Stimulated activated CD4-positive, alpha-beta T cell treated with anti-CD3 and anti-CD28 coated beads, Interleukin-1b, Interleukin-23, amount 100 ng/mL, for 1 hour (primary cell): ENCODE data around the gene VIPR2.

Source experiments
- DNase-seq, 2 donors: peaks; one replicate each; pipeline ENCODE4 v3.0.0-alpha.2; 2020; ENCODE audit warnings: low read depth in 2 of 2

The VIPR2 gene

DNA sequence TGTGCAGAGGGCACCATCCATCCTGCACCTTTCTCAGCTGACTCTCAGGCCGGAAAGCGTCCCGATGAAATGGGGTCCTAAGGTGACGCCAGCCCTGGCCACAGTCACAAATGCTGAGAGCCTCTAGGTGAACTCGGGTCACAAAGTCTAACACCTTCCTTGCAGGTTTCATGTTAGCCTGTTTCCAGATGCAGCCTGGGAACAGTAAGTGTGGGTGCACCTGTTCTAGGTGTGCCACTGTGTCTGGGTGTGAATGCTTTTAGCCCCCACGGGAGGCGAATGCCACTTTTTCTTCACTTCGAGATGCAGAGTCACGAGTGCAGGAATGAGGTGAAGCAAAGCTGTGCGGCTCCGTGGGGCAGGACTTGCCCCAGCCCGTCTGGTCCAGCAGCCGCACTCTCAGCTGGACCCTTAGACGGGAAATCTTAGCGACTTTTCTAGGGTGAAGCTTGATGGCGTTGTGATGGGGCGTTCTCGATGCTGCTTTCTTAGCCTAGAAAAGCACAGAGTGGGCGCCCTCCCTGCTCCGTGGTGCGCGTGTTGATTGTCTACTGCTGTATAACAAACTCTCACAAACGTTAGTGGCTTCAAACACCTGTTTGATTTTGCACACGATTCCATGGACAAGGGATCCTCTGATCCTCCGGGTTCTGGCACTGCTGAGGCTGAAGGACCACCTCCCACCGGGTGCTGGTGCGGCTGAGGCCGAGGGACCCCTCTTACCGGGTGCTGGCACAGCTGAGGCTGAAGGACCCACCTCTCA is 13.6 kb upstream of the VIPR2 start:
- DNase-seq = no peak

DNA sequence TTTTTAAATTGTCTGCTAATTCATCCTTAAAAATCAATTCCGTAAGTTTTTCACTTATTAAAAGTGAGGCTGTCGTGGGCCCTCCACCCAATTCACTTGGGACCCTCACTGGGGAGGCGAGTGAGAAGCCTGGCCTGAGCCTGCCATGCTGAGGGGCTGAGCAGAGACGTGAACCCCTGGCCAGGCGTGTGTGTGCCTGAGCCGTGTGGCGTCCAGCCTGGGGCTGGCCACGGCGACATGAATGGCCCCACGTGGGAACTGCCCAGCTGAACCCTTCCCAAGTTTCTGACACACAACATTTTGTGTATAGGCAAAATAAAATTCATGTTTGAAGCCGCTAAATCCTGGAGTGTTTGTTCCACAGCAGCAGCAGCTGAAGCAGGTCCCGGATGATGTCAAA is 13.0 kb upstream of the VIPR2 start:
- DNase-seq = no peak

DNA sequence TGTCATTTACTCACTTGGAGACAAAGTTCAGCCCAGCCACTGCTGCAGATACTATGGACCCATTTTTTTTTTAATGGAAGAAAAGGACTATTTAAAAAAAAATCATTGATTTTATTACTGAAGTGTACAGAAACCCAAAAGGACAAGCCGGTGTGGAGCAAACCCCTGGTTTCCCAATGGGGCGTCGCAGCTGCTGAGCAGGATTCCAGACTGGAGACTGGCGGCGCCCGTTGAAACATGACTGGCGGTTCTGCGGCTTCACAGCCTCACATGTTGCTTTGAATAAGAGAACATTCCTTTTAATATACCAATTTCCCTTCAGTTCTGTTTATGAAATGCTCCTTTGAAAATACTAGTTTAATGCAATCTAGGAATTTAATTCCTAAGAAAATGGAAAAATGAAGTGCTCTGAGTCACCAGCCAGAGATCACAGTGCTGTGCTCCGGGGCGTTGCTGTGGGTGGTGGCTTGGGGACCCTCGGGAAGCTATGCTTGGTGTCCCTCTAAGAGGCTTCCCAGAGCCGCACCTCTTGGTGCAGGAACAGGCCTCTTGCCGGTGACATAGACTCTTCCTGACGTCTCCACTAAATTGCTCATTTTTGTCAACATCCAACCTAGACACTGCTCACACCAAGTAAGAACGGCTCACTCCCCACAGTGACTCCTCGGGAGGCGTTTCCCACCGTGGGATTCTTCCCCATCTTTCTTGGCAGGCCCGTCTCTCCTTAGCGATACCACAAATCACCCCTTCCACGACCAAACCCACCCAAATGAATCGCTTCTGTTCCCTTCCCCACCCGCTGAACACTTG is 12.0 kb upstream of the VIPR2 start:
- no peak for DNase-seq

DNA sequence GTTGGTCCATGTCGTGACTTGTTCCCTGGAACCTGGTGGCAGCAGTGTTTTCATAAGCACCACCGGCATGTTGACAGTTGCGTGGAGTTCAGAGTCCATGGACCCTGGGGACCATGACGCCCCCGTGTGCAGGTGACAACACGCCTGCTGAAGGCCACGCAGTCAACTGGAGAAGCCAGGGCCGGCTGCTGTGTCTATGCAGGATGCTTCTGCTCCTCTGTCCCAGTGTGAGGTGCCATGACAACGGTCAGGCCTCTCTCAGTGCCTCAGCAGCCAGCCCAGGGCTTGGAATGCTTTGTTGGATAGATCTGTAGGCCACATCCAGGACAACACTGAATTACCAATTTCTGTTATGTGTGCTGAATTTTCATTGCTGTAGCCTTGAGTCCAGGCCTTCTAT is 10.7 kb upstream of the VIPR2 start:
- no peak for DNase-seq

DNA sequence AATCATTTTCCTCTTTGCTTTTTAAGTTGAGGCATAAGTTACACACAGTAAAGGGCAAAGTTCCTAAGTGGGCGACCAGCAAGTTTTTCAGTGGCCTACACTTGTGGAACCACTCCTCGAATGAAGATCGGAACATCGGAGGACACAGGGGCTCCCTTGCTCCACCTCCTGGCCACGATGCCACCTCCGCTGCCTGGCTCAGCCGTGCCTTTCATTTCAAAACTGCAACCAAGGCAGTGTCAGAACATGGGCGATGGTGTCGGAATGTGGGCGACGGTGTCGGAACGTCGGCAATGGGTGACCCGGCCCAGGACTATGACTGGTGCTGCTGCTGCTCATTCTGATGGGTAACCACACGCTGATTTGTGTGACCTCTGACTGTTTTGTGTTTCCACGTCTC is 9.6 kb upstream of the VIPR2 start:
- no peak for DNase-seq

DNA sequence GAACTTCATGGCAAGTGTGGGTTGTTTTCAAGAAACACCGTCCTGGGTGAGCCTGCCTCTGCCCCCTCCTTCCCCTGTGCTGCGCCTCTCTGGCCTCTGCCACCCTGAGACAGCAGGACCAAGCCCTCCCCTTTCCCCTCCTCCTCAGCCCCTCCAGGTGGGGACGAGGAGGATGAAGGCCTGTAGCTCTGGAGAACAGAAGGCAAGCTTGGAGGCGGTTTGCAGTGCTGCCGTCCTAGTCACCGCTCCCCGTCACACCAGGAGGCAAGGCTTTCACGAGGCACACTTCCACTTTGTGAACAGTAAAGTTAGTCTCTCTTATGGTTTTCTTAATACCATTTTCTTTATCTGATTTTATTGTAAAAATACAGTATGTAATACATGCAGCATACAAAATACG is 8.8 kb upstream of the VIPR2 start:
- DNase-seq = no peak

DNA sequence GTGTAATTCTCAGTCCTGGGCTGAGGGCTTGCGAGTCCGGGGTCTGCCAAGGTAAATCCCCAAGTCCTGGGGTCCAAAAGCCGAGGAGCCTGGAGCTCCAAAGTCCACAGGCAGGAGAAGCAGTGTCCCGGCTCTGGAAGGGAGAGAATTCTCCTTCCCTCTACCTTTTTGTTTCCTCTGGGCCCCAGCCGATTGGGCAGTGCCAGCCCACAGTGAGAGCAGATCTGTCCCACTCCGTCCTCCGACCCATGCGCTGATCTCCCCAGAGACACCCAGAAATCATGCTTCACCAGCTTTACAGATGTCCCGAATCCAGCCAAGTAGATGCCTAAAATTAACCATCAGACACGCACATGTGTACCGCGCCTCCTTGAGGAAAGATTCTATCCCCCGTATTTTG is 8.1 kb upstream of the VIPR2 start:
- DNase-seq = no peak

DNA sequence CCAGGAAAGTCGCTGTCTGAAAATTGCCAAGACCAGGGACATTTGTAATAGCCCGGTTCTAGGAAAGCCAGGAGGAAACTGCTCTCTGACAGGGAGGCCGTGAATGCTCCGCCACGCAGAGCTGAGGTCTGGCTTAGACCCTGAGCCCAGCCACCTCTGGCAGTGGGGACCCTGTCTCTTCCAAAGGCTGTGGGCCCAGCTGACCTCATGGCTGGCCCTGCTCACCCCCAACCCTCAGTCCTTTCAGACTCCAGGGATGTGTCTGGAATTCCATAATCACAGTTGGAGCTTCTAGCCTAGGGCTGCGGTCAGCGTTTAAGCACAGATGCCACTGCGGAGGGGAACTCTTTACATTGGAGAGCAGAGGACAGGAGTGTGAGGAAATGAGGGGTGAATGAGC is 6.6 kb upstream of the VIPR2 start:
- DNase-seq = no peak

DNA sequence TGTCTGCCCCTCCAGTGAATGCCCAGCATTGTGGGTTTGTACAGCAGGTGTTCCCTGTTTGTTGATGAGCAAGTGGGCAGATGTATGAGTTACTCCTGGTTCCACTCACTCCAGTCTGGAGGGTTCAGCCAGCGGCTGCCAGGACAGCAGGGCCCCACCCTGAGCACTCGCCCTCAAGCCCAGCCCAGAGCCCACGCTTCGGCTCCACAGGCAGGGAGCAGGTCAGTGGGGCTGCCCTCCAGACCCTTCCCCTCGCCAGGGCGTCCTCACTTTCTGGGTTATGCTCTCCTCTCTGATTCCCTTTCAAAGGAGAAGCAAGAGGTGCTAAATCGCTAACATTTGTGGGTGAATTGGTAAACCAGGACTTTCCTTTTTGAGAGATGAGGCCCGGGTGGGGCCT is 4.8 kb upstream of the VIPR2 start:
- DNase-seq = no peak

DNA sequence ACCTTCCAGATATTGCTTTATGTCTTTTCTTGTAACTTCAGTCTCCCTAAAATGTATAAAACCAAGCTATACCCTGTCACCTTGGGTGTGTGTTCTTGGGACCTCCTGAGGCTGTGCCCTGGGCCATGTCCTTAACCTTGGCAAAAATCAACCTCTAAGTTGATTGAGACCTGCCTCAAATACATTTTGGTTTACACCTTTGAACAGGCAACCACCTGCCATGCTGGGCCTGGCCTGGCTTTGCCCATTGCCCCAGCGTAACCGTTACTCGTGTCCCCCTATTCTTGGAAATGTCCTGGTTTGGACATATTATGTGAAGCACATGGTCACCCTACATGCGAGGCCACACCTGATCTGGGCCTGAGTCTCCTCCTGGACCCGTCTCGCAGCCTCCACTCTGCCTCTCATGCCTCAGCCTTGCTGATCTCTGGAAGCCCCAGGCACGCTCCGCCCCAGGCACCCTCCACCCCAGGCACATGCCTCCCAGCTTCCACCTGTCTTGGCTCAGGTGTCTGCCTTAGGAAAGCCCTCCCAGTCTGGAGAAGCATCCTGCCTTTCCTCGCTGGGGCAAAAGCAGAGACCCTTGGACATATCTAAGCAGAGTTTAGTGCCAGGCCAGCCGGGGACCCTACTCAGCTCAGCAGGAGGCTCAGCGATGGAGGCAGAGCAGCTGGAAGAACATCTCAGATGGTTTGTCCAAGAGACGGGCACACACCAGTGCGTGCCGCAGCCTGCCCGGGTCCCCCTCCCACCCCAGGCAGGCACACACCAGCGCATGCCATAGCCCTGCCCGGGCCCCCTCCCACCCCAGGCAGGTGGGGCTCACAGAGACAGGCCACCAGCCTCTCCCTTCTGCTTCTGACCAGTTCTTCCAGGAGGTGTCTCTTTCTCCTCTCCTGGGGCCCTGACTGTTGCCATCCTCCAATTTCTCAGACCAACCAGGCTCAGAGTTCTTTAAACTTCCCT is 4.0 kb upstream of the VIPR2 start:
- no peak for DNase-seq

DNA sequence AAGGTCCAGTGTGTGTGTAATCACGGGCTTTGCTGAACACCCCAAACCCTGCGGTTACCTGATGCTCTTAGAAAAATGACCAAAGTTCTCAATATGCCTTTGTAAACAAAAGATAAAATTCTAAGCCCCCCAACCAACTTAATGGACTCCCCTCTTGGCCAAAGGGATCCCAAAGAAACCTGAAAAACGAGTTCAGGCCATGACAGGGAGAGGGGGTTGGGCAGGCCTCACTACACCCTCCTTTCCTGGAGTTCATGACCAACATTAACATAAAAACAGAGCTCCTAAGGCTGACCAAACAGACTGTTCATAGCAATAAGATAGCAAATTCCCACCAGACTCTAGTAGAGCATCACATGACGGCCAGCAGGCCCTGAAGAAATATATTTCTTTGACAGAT is 3.0 kb upstream of the VIPR2 start:
- no peak for DNase-seq

DNA sequence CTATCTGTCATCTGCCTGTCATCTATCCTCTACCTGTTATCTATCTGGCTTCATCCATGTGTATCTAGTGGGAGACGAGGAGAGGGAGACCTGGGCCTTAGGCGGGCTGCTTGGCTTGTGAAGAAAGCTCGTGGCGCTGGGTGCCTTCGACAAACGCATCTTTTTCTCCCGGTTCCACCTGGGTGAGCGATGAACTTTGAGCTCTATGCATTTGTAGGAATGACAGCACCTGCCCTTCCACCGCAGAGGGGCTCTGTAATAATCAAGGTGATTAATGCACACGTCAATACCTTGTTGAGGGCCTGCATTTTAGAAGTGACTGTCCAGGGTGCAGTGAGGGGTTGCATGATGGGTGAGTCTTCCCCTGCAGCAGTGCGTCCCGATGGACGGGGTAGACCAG is 2.6 kb upstream of the VIPR2 start:
- no peak for DNase-seq

DNA sequence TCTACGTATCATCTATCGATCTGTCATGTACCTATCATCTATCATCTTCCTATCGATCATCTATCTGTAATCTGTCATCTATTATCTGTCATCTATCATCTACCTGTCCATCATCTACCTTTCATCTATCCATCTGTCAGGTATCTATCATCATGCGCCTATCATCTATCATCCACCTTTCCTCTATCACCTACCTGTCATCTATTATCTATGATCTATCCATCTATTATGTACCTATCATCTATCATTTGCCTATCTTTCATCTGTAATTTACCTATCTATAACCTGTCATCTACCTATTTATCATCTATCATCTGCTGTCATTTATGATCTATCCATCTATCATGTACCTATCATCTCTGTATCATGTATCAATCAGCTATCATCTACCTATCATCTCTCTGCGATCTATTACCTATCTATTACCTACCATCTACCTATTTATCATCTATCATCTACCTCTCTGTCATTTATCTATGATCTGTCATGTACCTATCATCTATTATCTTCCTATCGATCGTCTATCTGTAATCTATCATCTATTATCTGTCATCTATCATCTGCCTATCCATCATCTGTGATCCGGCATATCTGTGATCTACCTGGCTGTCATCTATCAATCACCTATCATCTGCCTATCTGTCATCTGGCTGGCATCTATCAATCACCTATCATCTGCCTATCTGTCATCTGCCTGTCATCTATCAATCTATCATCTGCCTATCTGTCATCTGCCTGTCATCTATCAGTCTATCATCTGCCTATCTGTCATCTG is 1.6 kb upstream of the VIPR2 start:
- DNase-seq = no peak

DNA sequence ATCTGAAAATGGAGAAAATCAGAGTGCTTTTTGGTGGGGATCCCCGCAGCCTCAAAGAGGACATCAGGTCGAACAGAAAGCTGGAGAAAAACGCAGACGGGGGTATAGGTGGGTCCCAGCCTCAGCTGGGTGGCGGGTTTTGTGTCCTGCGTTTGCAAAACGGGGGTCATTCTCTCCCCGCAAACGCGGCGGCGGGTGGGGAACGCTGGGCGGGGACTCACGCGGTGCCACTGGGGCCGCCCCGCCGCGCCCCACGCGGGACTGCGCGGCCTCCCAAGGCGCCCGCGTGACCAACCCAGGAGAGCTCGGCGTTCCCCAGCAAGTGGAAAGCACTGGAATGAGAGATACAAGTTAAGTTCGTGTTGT is 806 bp upstream of the VIPR2 start:
- no peak for DNase-seq

DNA sequence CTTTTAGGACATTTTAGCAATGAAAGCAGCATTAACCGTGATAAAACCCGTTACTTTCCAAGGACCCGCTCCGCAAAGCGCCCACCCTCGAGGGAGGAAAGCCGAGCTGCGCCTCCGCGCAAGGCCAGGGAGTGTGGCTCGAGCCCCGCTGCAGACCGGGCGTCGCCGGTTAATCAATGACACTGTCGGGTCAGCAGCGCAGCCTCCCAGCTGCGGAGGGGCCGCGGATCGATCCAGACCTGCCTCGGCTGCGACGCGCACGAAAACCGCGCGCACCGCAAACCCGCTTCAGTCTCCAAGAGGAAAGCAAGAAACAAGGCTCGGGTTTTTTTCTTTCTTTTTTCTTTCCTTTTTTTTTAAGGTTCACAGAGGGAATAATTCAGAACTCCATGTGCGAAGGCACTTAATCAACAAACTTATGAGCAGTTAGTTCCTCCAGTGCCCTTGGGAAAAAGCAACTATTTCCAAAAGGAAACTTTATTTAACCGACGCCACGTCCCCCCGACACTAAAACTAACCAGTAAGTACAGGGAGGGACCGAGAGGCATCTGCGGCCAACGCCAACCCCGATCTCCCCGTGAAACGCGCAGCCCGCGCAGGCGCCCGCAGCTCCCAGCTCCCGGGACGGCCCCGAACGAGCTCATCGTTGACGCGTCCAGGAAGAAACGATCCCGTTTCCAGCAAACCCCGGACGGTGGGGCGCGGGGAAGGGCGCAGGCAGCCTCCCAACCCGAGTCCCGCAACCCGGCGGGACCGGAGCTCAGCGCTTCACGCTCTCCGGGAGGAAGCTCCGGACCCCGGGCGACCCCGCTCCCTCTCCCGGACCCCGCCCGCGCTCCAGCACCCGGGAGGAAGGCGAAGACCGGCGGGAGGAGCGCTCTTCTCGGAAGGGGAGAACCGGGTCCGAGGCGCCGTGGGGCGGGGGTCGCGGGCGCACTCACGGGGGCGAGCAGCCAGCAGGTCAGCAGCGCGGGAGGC is 598 bp downstream of the VIPR2 start:
- DNase-seq = no peak

DNA sequence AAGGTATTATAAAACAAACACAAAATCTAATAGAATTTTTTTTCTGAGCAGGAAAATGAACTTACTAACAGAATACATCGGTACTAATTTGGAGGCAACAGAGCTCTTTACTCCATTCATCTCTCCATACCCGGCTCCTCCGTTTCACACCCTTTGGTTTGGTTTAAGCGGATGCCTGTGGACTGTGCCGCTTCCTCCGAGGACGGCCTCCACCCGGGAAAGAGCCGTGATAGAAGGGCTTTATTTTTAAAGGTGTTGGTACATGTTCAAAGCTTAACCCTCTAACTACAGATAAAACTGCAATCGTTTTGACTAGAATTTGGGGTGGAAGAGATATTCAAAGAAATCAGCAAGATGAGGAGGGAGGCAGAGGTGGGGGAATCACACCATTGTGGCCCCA is 1.9 kb downstream of the VIPR2 start:
- no peak for DNase-seq

DNA sequence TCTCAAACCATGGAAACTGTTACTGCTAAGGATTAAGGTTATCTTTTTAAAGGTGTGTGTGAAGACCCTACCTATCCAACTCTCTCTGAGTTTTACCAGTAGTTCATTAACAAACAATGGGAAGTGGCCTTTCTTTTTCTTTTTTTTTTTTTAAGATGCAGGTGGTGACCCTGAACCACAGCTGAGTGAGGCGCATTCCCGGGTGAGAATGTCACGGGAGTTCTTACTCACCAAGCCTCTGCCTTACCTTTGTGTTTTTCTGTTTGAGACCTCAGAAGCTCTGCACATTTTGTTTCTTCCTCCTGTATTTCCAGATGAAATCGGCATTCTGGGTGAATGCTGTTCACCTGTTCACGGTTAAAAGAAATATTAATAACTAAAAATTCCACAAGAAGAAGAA is 2.5 kb downstream of the VIPR2 start:
- DNase-seq = no peak

DNA sequence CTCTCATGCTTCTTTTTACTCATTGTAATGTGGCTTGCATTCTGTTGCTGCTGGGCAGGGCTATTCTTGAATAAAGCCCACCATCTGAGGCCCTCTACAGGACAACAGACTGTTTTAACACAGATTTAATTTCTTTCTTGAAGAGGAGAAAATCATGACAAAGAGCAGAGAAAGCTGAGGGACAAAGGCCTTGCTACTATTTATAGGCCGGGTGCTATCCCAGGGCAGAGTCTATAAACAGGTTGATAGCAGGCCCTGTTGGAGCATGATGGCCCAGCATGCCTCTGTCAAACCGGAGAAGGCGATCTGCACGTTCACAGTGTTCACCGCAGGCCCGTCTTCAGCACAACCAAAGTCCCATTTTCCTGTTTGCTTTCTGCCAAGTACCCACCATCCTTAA is 3.0 kb downstream of the VIPR2 start:
- no peak for DNase-seq

DNA sequence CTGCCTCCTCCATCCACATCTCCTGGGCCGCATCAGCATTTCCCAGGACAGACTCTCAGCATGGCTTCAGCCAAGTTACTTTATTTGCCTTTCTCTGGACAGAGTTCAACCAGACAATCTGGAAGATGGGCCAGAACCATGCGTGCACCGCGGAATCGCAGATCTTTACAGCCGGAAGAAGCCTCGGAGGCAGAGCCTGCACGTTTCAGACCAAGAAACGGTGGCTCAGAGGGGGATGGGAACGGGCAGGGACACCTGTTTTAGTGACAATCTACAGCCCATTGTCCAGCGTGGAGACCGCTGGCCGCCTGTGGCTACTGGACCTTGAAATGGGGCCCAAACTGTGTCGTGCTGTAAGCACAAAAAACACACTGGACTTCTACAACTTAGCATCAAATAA is 3.5 kb downstream of the VIPR2 start:
- no peak for DNase-seq

DNA sequence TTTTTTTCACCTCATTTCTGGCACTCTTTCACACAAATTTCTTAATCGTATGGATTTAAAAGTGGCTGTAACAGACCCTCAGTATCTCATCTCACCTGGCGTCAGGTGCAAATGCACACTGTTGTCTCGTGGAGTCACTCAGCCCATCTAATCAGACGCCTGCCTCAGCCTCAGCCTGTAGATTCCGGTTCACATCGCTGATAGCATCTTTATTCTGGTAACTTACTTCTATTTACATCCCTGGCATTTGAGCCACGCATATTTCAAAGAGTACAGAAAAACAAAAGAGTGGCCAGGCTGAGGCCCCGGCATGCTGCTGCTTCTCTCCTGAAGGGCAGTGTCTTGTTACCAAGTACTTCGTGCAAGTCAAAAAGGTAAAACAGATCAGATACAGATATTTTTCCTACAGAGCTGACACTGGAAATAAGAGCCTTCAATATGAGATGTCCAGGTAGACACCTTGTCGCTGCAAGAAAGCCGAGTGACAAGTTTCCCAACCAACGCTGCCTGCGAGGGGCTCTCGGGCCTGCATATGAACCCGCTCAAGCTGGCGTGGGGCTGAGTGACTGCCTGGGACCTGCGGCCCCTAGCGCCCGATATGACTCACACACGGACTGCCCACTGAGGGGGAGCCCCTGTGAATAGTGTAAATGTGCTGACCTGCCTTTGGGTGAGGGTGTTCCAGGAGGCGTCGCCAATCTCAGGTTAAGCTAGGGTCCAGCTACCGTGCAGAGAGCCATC is 4.3 kb downstream of the VIPR2 start:
- DNase-seq = no peak
